Kidney epithelial cell (primary cell): ENCODE data around the gene SNX5. TPM values are rescaled to one million over a fixed set of nuclear protein-coding genes. Genes with fewer than 3 reads are reported as not detected.
"Not testable (repeated sequence)": the region's sequence is repeated elsewhere in the genome, so short reads cannot be mapped to it uniquely, and the experiment has no call there.

Experiments used
- DNase-seq: peaks from one replicate; pipeline ENCODE4 v3.0.0-alpha.2; 2010; ENCODE audit warnings: low read depth
- H3K27me3 ChIP-seq: 2 replicates; pipeline ENCODE4 v1.6.0; 2011; ENCODE audit warnings: low read length; ENCODE audit not compliant: control insufficient read depth, insufficient read depth
- H3K36me3 ChIP-seq: 2 replicates; pipeline ENCODE4 v1.5.1; 2011; ENCODE audit warnings: low read length; ENCODE audit not compliant: control insufficient read depth, insufficient read depth
- H3K4me3 ChIP-seq: 2 replicates; pipeline ENCODE4 v1.5.1; 2011; ENCODE audit warnings: low read depth, mild to moderate bottlenecking, control low read depth, low read length
- CTCF ChIP-seq: IDR thresholded peaks from 2 replicates; pipeline ENCODE4 v1.5.1; 2011; ENCODE audit warnings: mild to moderate bottlenecking, moderate library complexity, low read length, control low read depth, inconsistent platforms; ENCODE audit not compliant: insufficient read depth, poor library complexity, severe bottlenecking
- total RNA-seq: library from RNA; depleted of rRNA; stranded (reverse); fragments of >200 nt; gene quantifications from 2 replicates; pipeline ENCODE4 v1.2.3, GENCODE V29; 2015

The SNX5 gene
- total RNA-seq, 1 donor from 2014 or later = 80.8 TPM

- TF ChIP-seq CTCF = no peak
- Histone ChIP-seq H3K36me3 (no peaks in the 10 kb centered on the region), H3K4me3 (no peak overlapping the region), H3K27me3 (no peaks in the 10 kb centered on the region)
- no peak for DNase-seq
Observed at GRCh38 chr20:17961587-17961940, 7.0 kb downstream of the SNX5 start.

GRCh38 chr20:17960927-17961586 lies 7.5 kb downstream of the SNX5 start:
- Histone ChIP-seq H3K36me3 (no peaks in the 10 kb centered on the region), H3K27me3 (no peaks in the 10 kb centered on the region), H3K4me3 (no peak overlapping the region)
- DNase-seq = no peak
- no peak for TF ChIP-seq CTCF

- H3K27me3 ChIP-seq, DNase-seq, H3K36me3 ChIP-seq, H3K4me3 ChIP-seq: not testable (repeated sequence)
Observed at GRCh38 chr20:17960400-17960885, 8.2 kb downstream of the SNX5 start.

GRCh38 chr20:17959257-17959627 lies 9.4 kb downstream of the SNX5 start:
- no peaks in the 10 kb centered on the region for H3K27me3 ChIP-seq
- no peak overlapping the region for H3K4me3 ChIP-seq
- TF ChIP-seq CTCF = no peak
- DNase-seq = no peak
- H3K36me3 ChIP-seq = no peaks in the 10 kb centered on the region

GRCh38 chr20:17958373-17959256 lies 10.0 kb downstream of the SNX5 start:
- Histone ChIP-seq H3K4me3 (no peak overlapping the region), H3K36me3 (no peaks in the 10 kb centered on the region), H3K27me3 (no peaks in the 10 kb centered on the region)
- no peak for TF ChIP-seq CTCF
- no peak for DNase-seq

GRCh38 chr20:17957505-17958363 lies 10.9 kb downstream of the SNX5 start:
- no peak for DNase-seq
- Histone ChIP-seq H3K27me3 (no peaks in the 10 kb centered on the region), H3K36me3 (no peaks in the 10 kb centered on the region), H3K4me3 (no peak overlapping the region)
- TF ChIP-seq CTCF = no peak
